Gastrocnemius medialis (tissue), 4 donors: ENCODE results near the gene C2orf68.

ENCODE experiments used
- POLR2A ChIP-seq, 2 donors: fragments of 450-650 bp; IDR thresholded peaks; one replicate each; pipeline ENCODE4 v1.6.1; 2017; ENCODE audit warnings: antibody characterized with exemption in 2 of 2, mild to moderate bottlenecking in 2 of 2, moderate library complexity in 2 of 2
- TF ChIP-seq, protein P1 (sequence below), 5 experiments: fragments of 450-650 bp in 3 of 5; fragments of 200-600 bp in 2 of 5; sonication (generic) in 2 of 5; IDR thresholded peaks in 4 of 5; conservative IDR thresholded peaks in 1 of 5; 1 replicate in 4 of 5; 2 replicates in 1 of 5; pipeline ENCODE4 v1.5.1; 2016 to 2019; ENCODE audit warnings: antibody characterized with exemption in 5 of 5, mild to moderate bottlenecking in 3 of 5, moderate library complexity in 3 of 5

GRCh38 chr2:85602476-85603234, 9.2 kb downstream of the C2orf68 start, which contains the start of gene TMEM150A:
- TF ChIP-seq POLR2A (IDR thresholded peaks at IDR 0.05), result peak; percentile 98 to 99
- TF ChIP-seq, protein P1, sequence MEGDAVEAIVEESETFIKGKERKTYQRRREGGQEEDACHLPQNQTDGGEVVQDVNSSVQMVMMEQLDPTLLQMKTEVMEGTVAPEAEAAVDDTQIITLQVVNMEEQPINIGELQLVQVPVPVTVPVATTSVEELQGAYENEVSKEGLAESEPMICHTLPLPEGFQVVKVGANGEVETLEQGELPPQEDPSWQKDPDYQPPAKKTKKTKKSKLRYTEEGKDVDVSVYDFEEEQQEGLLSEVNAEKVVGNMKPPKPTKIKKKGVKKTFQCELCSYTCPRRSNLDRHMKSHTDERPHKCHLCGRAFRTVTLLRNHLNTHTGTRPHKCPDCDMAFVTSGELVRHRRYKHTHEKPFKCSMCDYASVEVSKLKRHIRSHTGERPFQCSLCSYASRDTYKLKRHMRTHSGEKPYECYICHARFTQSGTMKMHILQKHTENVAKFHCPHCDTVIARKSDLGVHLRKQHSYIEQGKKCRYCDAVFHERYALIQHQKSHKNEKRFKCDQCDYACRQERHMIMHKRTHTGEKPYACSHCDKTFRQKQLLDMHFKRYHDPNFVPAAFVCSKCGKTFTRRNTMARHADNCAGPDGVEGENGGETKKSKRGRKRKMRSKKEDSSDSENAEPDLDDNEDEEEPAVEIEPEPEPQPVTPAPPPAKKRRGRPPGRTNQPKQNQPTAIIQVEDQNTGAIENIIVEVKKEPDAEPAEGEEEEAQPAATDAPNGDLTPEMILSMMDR (IDR thresholded peaks at IDR 0.05 in 4 of 5, conservative IDR thresholded peaks at IDR 0.05 in 1 of 5), result peak in 4 of 5 experiments; percentile 68 to 75 (median 71)
